Measurements from ENCODE around the gene LSG1. TPM values are rescaled to one million over a fixed set of nuclear protein-coding genes. Genes with fewer than 3 reads are reported as not detected.

Gene LSG1
- total and polyA plus RNA-seq, 10 of the 15 experiments (the other 5 are each of a cell fraction or from before 2014, with no cell fraction given): 14.3 to 75.6 (median 54.4) TPM

DNA sequence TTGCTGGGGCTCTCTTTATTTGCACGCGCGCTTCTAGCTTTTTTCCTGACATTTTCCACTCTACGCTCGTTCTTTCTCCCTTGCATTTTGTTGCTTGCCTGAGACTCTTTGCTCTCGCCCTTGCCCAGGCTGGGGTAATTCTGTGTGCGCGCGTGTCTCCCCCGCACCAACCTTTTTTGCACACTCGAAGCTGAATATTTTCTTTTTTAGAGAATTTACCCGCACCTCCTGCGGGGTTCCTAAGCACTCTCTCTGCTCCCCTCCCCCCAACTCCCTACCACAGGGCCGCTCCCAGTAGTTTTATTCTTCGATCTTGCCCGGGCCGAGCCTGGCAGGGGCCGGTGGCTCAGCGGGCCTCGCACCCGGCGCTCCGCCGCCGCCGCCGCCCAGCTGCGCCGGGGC is 14.4 kb upstream of the LSG1 start:
- POLR2A ChIA-PET: no interaction called here
- H3K4me2 ChIP-seq (ENCODE audit: control insufficient read depth, insufficient read depth): peak overlapping the region; percentile 95
- DNase-seq (ENCODE audit: low read depth, low spot score): no peak

More for the DNA sequence above, 14.4 kb upstream of the LSG1 start:
- Histone ChIP-seq H2AFZ (ENCODE audit: control insufficient read depth, low read depth, low read length) (no peak overlapping the region), H4K20me1 (ENCODE audit: control insufficient read depth, insufficient read depth) (no peaks in the 10 kb centered on the region), H3K4me1 (ENCODE audit: control insufficient read depth, insufficient read depth, low read length) (peaks cover 62% of the 10 kb centered on the region), H3K9me3 (replicated peaks; ENCODE audit: control insufficient read depth, insufficient read depth, low read length) (no peaks in the 10 kb centered on the region), H3K9ac (ENCODE audit: control insufficient read depth, insufficient read depth, low read length) (peak overlapping the region; percentile 61), H3K79me2 (ENCODE audit: control insufficient read depth, insufficient read depth, low read length) (no peaks in the 10 kb centered on the region; the same call in 1 of the 2 replicates), H3K27me3 (replicated peaks in 1 of 2; ENCODE audit: control insufficient read depth in 2 of 2, insufficient read depth in 2 of 2, low read length in 1 of 2) (peaks cover 0 to 5% of the 10 kb centered on the region in 2 experiments; a peak in 2 of 4 replicates), H3K36me3 (ENCODE audit: control insufficient read depth in 2 of 2, insufficient read depth in 2 of 2, low read length in 1 of 2) (no peaks in the 10 kb centered on the region), H3K27ac (ENCODE audit: control insufficient read depth, insufficient read depth) (no peak overlapping the region), H3K4me3 (peak overlapping the region; percentile 73)
- intact Hi-C loops (cut with micrococcal nuclease; ENCODE audit: unreplicated experiment): loop anchor here (5.0 kb wide), 1 partner anchor 181 kb away; no protein-coding TSS in a partner anchor
- BruUV-seq (replicated peaks): no TSS peak
- RAD21 ChIA-PET (ENCODE audit: unreplicated experiment): interaction anchor here (1.5 to 2.5 kb wide), 3 partner anchors 15 to 576 kb away, joined by 3 to 9 read pairs (median 7); partner anchors contain the start of gene LSG1
- SMC1A ChIA-PET (ENCODE audit: uncharacterized antibody, unreplicated experiment): interaction anchor here (0.6 to 1.4 kb wide), 3 partner anchors 417 to 572 kb away, joined by 3 read pairs; no protein-coding TSS in a partner anchor
- no peak for ATAC-seq
- TF ChIP-seq, protein P1, sequence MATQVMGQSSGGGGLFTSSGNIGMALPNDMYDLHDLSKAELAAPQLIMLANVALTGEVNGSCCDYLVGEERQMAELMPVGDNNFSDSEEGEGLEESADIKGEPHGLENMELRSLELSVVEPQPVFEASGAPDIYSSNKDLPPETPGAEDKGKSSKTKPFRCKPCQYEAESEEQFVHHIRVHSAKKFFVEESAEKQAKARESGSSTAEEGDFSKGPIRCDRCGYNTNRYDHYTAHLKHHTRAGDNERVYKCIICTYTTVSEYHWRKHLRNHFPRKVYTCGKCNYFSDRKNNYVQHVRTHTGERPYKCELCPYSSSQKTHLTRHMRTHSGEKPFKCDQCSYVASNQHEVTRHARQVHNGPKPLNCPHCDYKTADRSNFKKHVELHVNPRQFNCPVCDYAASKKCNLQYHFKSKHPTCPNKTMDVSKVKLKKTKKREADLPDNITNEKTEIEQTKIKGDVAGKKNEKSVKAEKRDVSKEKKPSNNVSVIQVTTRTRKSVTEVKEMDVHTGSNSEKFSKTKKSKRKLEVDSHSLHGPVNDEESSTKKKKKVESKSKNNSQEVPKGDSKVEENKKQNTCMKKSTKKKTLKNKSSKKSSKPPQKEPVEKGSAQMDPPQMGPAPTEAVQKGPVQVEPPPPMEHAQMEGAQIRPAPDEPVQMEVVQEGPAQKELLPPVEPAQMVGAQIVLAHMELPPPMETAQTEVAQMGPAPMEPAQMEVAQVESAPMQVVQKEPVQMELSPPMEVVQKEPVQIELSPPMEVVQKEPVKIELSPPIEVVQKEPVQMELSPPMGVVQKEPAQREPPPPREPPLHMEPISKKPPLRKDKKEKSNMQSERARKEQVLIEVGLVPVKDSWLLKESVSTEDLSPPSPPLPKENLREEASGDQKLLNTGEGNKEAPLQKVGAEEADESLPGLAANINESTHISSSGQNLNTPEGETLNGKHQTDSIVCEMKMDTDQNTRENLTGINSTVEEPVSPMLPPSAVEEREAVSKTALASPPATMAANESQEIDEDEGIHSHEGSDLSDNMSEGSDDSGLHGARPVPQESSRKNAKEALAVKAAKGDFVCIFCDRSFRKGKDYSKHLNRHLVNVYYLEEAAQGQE (IDR thresholded peaks at IDR 0.05; ENCODE audit: low read depth, low read length): no peak
- TF ChIP-seq, protein P2, sequence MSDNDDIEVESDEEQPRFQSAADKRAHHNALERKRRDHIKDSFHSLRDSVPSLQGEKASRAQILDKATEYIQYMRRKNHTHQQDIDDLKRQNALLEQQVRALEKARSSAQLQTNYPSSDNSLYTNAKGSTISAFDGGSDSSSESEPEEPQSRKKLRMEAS (IDR thresholded peaks at IDR 0.05; ENCODE audit: low read depth, low read length): no peak
- TF ChIP-seq SRF (IDR thresholded peaks at IDR 0.05; ENCODE audit: low read depth in 2 of 2, low read length in 2 of 2): no peak
- TF ChIP-seq CEBPB (IDR thresholded peaks at IDR 0.05; ENCODE audit: borderline replicate concordance in 1 of 2, low read depth in 2 of 2, low read length in 2 of 2): no peak
- no peak for TF ChIP-seq NRF1 (conservative IDR thresholded peaks at IDR 0.05; ENCODE audit: low read depth, low read length)
- TF ChIP-seq CBX5 (IDR thresholded peaks at IDR 0.05; ENCODE audit: low read depth): no peak
- TF ChIP-seq ESRRA (IDR thresholded peaks at IDR 0.05; ENCODE audit: low read length): no peak
- TF ChIP-seq JUNB (IDR thresholded peaks at IDR 0.05): no peak
- TF ChIP-seq, protein P3, sequence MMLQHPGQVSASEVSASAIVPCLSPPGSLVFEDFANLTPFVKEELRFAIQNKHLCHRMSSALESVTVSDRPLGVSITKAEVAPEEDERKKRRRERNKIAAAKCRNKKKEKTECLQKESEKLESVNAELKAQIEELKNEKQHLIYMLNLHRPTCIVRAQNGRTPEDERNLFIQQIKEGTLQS (IDR thresholded peaks at IDR 0.05; ENCODE audit: borderline replicate concordance, extremely low read depth, low read depth, low read length): no peak
- TF ChIP-seq NR2C1 (IDR thresholded peaks at IDR 0.05): no peak
- no peak for TF ChIP-seq POU2F2 (IDR thresholded peaks at IDR 0.05; ENCODE audit: borderline replicate concordance, low read depth, low read length)
- no peak for TF ChIP-seq ETV6 (conservative IDR thresholded peaks at IDR 0.05 in 1 of 2, IDR thresholded peaks at IDR 0.05 in 1 of 2; ENCODE audit: borderline replicate concordance in 1 of 2, low read depth in 1 of 2)
- TF ChIP-seq, protein P4, sequence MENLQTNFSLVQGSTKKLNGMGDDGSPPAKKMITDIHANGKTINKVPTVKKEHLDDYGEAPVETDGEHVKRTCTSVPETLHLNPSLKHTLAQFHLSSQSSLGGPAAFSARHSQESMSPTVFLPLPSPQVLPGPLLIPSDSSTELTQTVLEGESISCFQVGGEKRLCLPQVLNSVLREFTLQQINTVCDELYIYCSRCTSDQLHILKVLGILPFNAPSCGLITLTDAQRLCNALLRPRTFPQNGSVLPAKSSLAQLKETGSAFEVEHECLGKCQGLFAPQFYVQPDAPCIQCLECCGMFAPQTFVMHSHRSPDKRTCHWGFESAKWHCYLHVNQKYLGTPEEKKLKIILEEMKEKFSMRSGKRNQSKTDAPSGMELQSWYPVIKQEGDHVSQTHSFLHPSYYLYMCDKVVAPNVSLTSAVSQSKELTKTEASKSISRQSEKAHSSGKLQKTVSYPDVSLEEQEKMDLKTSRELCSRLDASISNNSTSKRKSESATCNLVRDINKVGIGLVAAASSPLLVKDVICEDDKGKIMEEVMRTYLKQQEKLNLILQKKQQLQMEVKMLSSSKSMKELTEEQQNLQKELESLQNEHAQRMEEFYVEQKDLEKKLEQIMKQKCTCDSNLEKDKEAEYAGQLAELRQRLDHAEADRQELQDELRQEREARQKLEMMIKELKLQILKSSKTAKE (IDR thresholded peaks at IDR 0.05; ENCODE audit: low read depth, poor library complexity, severe bottlenecking): no peak
- TF ChIP-seq FOXM1 (IDR thresholded peaks at IDR 0.05; ENCODE audit: low read depth, low read length): no peak
- no peak for TF ChIP-seq IKZF1 (conservative IDR thresholded peaks at IDR 0.05)
- TF ChIP-seq MTA3 (IDR thresholded peaks at IDR 0.05; ENCODE audit: borderline replicate concordance, low read length): no peak
- in situ Hi-C loops (cut with MboI): loop anchor here (10.0 kb wide), 1 partner anchor 438 kb away; no protein-coding TSS in a partner anchor
- FAIRE-seq: no peak
- CTCF ChIA-PET: interaction anchor here (1.3 to 4.8 kb wide), 4 partner anchors 14 to 584 kb away, joined by 3 to 29 read pairs (median 12); partner anchors contain the start of genes LSG1 and XXYLT1
- under 1% methylated on average over 29 of the region's 29 CpGs for WGBS (ENCODE audit: insufficient coverage, insufficient replicate concordance, low lambda C conversion rate, missing lambda C conversion rate)
